GM23248 (cell line): ENCODE data around the gene GDF9. TPM values are rescaled to one million over a fixed set of nuclear protein-coding genes. Genes with fewer than 3 reads are reported as not detected.

Source experiments
- DNase-seq: peaks from one replicate; pipeline ENCODE4 v3.0.0-alpha.2; 2015
- H2AFZ ChIP-seq: fragments of 200-600 bp; sonication (generic); 2 replicates; pipeline ENCODE4 v1.6.1; 2016; ENCODE audit warnings: antibody characterized with exemption
- H3F3A ChIP-seq: fragments of 200-600 bp; sonication (generic); 2 replicates; pipeline ENCODE4 v1.6.1; 2016; ENCODE audit warnings: mild to moderate bottlenecking, antibody characterized with exemption, mixed run types; ENCODE audit not compliant: insufficient read depth
- H3K27ac ChIP-seq: fragments of 200-600 bp; sonication (generic); 2 replicates; pipeline ENCODE4 v1.5.1; 2016; ENCODE audit warnings: mild to moderate bottlenecking
- H3K27me3 ChIP-seq: fragments of 200-600 bp; sonication (generic); replicated peaks from 2 replicates; pipeline ENCODE4 v1.6.1; 2016; ENCODE audit warnings: mild to moderate bottlenecking; ENCODE audit not compliant: insufficient read depth
- H3K36me3 ChIP-seq: fragments of 200-600 bp; sonication (generic); 2 replicates; pipeline ENCODE4 v1.6.1; 2016; ENCODE audit warnings: low read depth, mild to moderate bottlenecking
- H3K4me1 ChIP-seq: fragments of 200-600 bp; sonication (generic); 2 replicates; pipeline ENCODE4 v1.6.1; 2016; ENCODE audit warnings: mild to moderate bottlenecking; ENCODE audit not compliant: insufficient read depth
- H3K4me2 ChIP-seq: fragments of 200-600 bp; sonication (generic); one replicate; pipeline ENCODE4 v1.6.1; 2016; ENCODE audit warnings: mild to moderate bottlenecking; ENCODE audit not compliant: unreplicated experiment
- H3K4me3 ChIP-seq: fragments of 200-600 bp; sonication (generic); 2 replicates; pipeline ENCODE4 v1.5.1; 2016; ENCODE audit warnings: mild to moderate bottlenecking
- H3K79me2 ChIP-seq: fragments of 200-600 bp; sonication (generic); 2 replicates; pipeline ENCODE4 v1.6.1; 2016; ENCODE audit warnings: mild to moderate bottlenecking; ENCODE audit not compliant: insufficient read depth
- H3K9ac ChIP-seq: fragments of 200-600 bp; sonication (generic); 2 replicates; pipeline ENCODE4 v1.6.1; 2016; ENCODE audit warnings: mild to moderate bottlenecking
- H3K9me2 ChIP-seq: fragments of 200-600 bp; sonication (generic); 2 replicates; pipeline ENCODE4 v1.6.1; 2016; ENCODE audit warnings: mixed run types, mild to moderate bottlenecking, moderate library complexity; ENCODE audit not compliant: insufficient read depth
- H3K9me3 ChIP-seq: fragments of 200-600 bp; sonication (generic); one replicate; pipeline ENCODE4 v1.6.1; 2017; ENCODE audit warnings: low read depth
- H4K20me1 ChIP-seq: fragments of 200-600 bp; sonication (generic); 2 replicates; pipeline ENCODE4 v1.6.0; 2016; ENCODE audit not compliant: insufficient read depth
- EZH2 ChIP-seq: fragments of 200-600 bp; sonication (generic); IDR thresholded peaks from 2 replicates; pipeline ENCODE4 v1.6.1; 2018; ENCODE audit warnings: antibody characterized with exemption, mild to moderate bottlenecking; ENCODE audit not compliant: insufficient read depth, poor library complexity, severe bottlenecking
- EZH2phosphoT487 ChIP-seq: fragments of 200-600 bp; sonication (generic); IDR thresholded peaks from 2 replicates; pipeline ENCODE4 v1.6.1; 2018; ENCODE audit warnings: antibody characterized with exemption, moderate library complexity, mild to moderate bottlenecking, low read depth; ENCODE audit not compliant: insufficient read depth
- WGBS, 2 experiments: methylation state at CpG; one replicate each; pipeline ENCODE4 v1.1.6; 2015 to 2017; ENCODE audit warnings: low lambda C conversion rate in 2 of 2, low coverage in 1 of 2; ENCODE audit errors: missing lambda C conversion rate in 2 of 2; 5-methylcytosine and 5-hydroxymethylcytosine counted together
- in situ Hi-C: fragments of 300-500 bp; cut with MboI; formaldehyde crosslinking; loops from 2 replicates; pipeline ENCODE4 v1.15.0; 2020
- polyA plus RNA-seq: library from polyadenylated mRNA; unstranded; fragments of >200 nt; fragmentation: Nextera tagmentation; extraction: Ambion mirVana; gene quantifications from 2 replicates; pipeline ENCODE4 v1.2.1, GENCODE V29; 2016
- total RNA-seq: library from RNA; depleted of rRNA; stranded (reverse); fragments of >200 nt; shearing (Covaris generic); gene quantifications from 2 replicates; pipeline ENCODE4 v1.2.3, GENCODE V29; 2014

GDF9 gene
- total and polyA plus RNA-seq, 2 experiments from 2014 or later = 0.32 TPM; not detected in 1

DNA sequence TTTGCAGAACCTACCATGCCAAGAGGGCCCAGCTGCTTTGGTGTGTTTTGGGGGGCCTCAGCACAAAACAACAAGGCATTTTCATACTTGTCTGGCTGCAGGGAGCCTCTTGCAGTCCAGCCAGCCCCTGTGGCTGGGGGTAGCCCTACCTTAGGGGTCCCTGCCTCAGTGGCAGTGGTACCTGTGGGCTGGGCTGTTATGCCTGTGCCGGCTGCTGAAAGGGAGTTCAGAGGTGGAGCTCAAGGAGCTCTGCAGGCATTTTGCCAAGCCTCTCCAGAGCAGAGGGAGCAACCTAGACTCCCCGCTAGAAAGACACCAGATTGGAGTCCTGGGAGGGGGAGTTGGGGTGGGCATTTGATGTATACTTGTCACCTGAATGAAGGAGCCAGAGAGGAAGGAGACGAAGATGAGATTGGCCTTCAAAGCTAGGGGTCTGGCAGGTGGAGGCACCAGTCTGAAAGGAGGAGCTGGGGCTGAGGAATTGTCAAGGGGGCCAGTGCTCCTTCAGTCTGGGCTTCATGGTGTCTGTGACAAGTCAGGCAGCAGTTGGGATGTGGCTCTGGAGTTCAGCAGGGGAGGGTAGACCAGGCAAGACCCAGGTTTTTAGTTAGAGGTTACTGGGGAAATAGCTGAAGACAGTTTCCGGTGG, 37.3 kb downstream of the GDF9 start:
- Histone ChIP-seq H4K20me1 (no peaks in the 10 kb centered on the region), H3K9me2 (no peaks in the 10 kb centered on the region), H3K9ac (0 out of 2 replicates have a peak overlapping the region, but pooled peaks have one; percentile 82), H3K4me1 (peaks cover 4% of the 10 kb centered on the region; the same call in 1 of the 2 replicates), H3K4me3 (0 out of 2 replicates have a peak overlapping the region, but pooled peaks have one; percentile 76), H3K36me3 (no peaks in the 10 kb centered on the region), H3K4me2 (peak overlapping the region; percentile 86), H3K27me3 (no peaks in the 10 kb centered on the region), H3K79me2 (peaks cover 11% of the 10 kb centered on the region; the same call in 1 of the 2 replicates), H3K9me3 (no peaks in the 10 kb centered on the region), H2AFZ (no peak overlapping the region), H3F3A (no peaks in the 10 kb centered on the region), H3K27ac (no peak overlapping the region)
- in situ Hi-C loops = no loop called here
- 82 to 85% methylated on average over 4 of the region's 4 CpGs for WGBS, 2 experiments
- no peak for DNase-seq
- TF ChIP-seq EZH2phosphoT487 (no peak), EZH2 (no peak)

DNA sequence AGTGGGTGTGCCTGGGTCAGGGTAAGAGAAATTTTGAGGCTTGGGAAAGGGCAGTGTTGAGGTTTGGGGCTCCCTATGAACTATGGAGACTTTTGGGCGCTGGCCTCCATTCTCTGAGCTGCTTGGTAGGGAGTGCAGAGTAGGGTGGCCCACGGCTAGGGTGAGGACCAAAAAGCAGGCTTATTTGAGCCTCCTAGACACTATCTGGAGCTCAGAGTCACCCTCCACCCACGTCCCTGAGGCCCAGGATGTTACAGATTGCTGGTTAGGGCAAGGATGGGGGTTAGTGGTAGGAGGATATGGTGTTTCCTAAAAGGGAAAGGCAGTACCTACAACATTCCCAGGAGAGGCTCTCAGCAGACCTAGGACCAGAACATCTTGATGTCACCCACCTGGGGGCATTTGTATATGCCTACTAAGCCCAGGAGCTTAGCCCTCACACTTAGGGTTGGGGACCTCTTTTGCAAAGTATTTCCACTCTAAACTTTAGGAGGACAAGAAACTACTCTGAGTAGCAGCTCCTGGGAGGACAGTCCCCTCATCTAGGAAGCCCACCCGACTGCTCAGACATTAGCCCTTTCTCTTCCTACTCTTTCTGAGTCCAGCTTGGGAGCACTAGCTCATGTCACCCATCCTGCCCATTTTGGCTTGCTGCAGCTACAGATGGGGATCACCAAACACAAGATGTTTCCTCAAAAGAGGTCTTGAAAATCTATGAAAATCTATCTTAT, 38.2 kb downstream of the GDF9 start:
- no peaks in the 10 kb centered on the region for H3K9me2 ChIP-seq
- no peak overlapping the region for H3K9ac ChIP-seq
- H3F3A ChIP-seq = no peaks in the 10 kb centered on the region
- in situ Hi-C loops = no loop called here
- peaks cover 11% of the 10 kb centered on the region; the same call in 1 of the 2 replicates for H3K79me2 ChIP-seq
- no peak overlapping the region for H3K4me2 ChIP-seq
- peaks cover 4% of the 10 kb centered on the region; the same call in 1 of the 2 replicates for H3K4me1 ChIP-seq
- WGBS, 2 experiments = 64 to 77% methylated on average over 4 of the region's 4 CpGs
- H3K9me3 ChIP-seq = no peaks in the 10 kb centered on the region
- H4K20me1 ChIP-seq = no peaks in the 10 kb centered on the region
- H2AFZ ChIP-seq = no peak overlapping the region
- H3K36me3 ChIP-seq = no peaks in the 10 kb centered on the region
- H3K4me3 ChIP-seq = no peak overlapping the region
- no peak overlapping the region for H3K27ac ChIP-seq
- TF ChIP-seq EZH2phosphoT487 (no peak), EZH2 (no peak)
- no peak for DNase-seq
- H3K27me3 ChIP-seq = no peaks in the 10 kb centered on the region

DNA sequence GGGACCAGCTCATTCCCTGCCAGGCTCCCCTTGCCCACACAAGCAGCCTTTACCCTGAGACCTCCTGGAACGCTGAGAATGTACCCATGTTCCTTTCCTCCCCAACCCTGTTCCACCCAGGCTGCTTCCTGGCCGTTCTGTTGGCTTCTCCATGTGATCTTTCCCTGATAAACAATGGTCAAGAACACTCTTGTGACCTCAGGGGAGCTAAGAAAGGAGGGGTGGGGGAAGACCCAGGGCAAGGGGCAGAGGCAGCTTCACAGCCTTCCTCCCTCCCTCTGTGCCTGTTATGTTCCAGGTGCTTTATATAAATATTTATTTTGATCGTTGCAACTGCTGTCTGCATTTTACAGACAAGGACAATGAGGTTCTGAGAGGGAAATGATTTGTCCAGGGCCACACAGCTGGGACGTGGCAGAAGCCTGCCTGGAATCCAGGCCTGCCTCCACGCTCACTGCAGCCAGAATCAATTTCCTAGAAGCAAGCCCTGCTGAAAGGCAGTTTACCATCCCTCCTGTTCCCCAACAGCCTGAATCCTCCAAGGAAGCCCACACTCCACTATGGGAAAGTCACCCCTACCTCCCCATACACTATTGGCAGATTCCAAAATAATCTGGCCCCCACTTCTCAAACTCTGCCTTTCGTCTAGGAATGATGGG, 39.7 kb downstream of the GDF9 start:
- in situ Hi-C loops = no loop called here

DNA sequence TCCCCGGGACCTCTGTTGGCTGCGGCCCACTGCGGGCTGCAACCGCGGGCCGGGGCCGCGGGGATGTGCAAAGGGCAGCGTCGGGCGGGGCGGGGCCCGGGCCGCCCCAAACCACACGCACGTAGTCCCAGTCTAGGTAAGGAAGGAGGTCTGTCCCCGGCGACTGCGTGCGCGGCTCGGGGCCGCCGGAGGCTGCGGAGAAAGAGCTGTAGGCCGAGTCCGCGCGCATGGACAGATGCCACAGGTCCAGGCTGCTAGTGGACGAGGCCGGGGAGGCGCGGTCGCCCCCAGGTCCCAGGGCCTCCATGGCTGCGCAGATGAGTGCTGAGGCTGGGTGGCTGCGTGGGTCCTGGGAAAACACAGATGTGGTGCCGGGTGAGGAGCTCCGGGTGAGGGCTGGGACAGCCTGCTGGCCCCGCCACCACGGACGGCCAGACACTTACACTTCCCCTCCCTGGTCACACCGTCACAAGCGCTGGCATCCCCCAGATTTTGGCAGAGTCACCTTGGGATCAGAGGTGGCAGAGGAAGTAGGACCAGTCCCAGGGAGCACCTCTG, 40.4 kb downstream of the GDF9 start:
- peaks cover 10% of the 10 kb centered on the region for H3F3A ChIP-seq
- no peaks in the 10 kb centered on the region for H3K9me2 ChIP-seq
- no peak for DNase-seq
- 81 to 92% methylated on average over 37 to 43 of the region's 43 CpGs for WGBS, 2 experiments
- H3K4me2 ChIP-seq = no peak overlapping the region
- no peak overlapping the region for H3K4me3 ChIP-seq
- peaks cover 4% of the 10 kb centered on the region; the same call in 1 of the 2 replicates for H3K4me1 ChIP-seq
- H3K9ac ChIP-seq = no peak overlapping the region
- H3K27me3 ChIP-seq = no peaks in the 10 kb centered on the region
- no peaks in the 10 kb centered on the region for H4K20me1 ChIP-seq
- no peak overlapping the region for H2AFZ ChIP-seq
- in situ Hi-C loops = no loop called here
- no peaks in the 10 kb centered on the region for H3K9me3 ChIP-seq
- no peak overlapping the region for H3K27ac ChIP-seq
- no peak for TF ChIP-seq EZH2
- no peak for TF ChIP-seq EZH2phosphoT487
- H3K79me2 ChIP-seq = peaks cover 11% of the 10 kb centered on the region; the same call in 1 of the 2 replicates
- no peaks in the 10 kb centered on the region for H3K36me3 ChIP-seq

More for the DNA sequence above, 39.7 kb downstream of the GDF9 start:
- H3K79me2 ChIP-seq = peaks cover 11% of the 10 kb centered on the region; the same call in 1 of the 2 replicates
- no peak overlapping the region for H2AFZ ChIP-seq
- DNase-seq = no peak
- no peak overlapping the region for H3K4me2 ChIP-seq
- H3K27me3 ChIP-seq = no peaks in the 10 kb centered on the region
- no peaks in the 10 kb centered on the region for H4K20me1 ChIP-seq
- no peaks in the 10 kb centered on the region for H3K9me3 ChIP-seq
- no peaks in the 10 kb centered on the region for H3K36me3 ChIP-seq
- H3K9me2 ChIP-seq = no peaks in the 10 kb centered on the region
- H3K9ac ChIP-seq = no peak overlapping the region
- H3K27ac ChIP-seq = no peak overlapping the region
- peaks cover 4% of the 10 kb centered on the region for H3F3A ChIP-seq
- H3K4me3 ChIP-seq = no peak overlapping the region
- no peak for TF ChIP-seq EZH2phosphoT487
- WGBS, 2 experiments = 84 to 91% methylated on average over 6 of the region's 6 CpGs
- peaks cover 4% of the 10 kb centered on the region; the same call in 1 of the 2 replicates for H3K4me1 ChIP-seq
